HepG2 (cell line): ENCODE results near the gene PAFAH1B1. TPM values are rescaled to one million over a fixed set of nuclear protein-coding genes. Genes with fewer than 3 reads are reported as not detected.

Source experiments
- ATAC-seq: fragments of 200-7000 bp; cut with Tn5 transposase; 3 replicates; pipeline ENCODE4 v1.9.1; 2020; ENCODE audit warnings: mild to moderate bottlenecking, moderate library complexity
- BruUV-seq: library from RNA; stranded (reverse); fragments of 400-500 nt; replicated peaks from 2 replicates; lab custom pipeline; 2021; lab: Mats Ljungman, UMichigan
- CTCF ChIA-PET: fragments of 300-600 bp; formaldehyde crosslinking; extraction: SDS; loops from one replicate; lab custom pipeline; 2021; ENCODE audit warnings: low total read pairs, inconsistent platforms, low intra/inter-chr PET ratio; lab: Yijun Ruan, JAX
- POLR2A ChIA-PET: fragments of 350-600 bp; sonication (Branson Sonifier 250); formaldehyde crosslinking; loops from one replicate; lab custom pipeline; 2020; ENCODE audit warnings: antibody characterized with exemption, inconsistent platforms; lab: Yijun Ruan, JAX
- DNase-seq: peaks from one replicate; pipeline ENCODE4 v3.0.0-alpha.2; 2015; ENCODE audit warnings: low spot score
- FAIRE-seq: peaks from 3 replicates; lab custom pipeline; 2011; peaks lifted over from hg19 to GRCh38; lab: Jason Lieb, UNC
- H2AFZ ChIP-seq: one replicate; pipeline ENCODE4 v1.6.1; 2011; ENCODE audit warnings: low read length, inconsistent platforms
- H3K27ac ChIP-seq: fragments of 300-600 bp; 3 replicates; pipeline ENCODE4 v1.8.0; 2011; ENCODE audit warnings: mixed run types, mild to moderate bottlenecking, mixed read lengths, low read length, inconsistent platforms; ENCODE audit not compliant: insufficient read depth; ENCODE audit errors: extremely low read length
- H3K27me3 ChIP-seq, 2 experiments: fragments of 200-600 bp in 1 of 2; 2 replicates in 1 of 2; 3 replicates in 1 of 2; pipeline versions ENCODE4 v1.6.0 to v1.8.0; 2011; ENCODE audit warnings: low read length in 2 of 2, mild to moderate bottlenecking in 2 of 2, moderate library complexity in 2 of 2, inconsistent platforms in 1 of 2; ENCODE audit not compliant: insufficient read depth in 2 of 2, control insufficient read depth in 1 of 2
- H3K36me3 ChIP-seq, 2 experiments: fragments of 200-600 bp in 1 of 2; replicated peaks in 1 of 2; 2 replicates in 1 of 2; 3 replicates in 1 of 2; pipeline versions ENCODE4 v1.5.1 to v1.8.0; 2011; ENCODE audit warnings: low read length in 2 of 2, inconsistent platforms in 1 of 2; ENCODE audit not compliant: insufficient read depth in 2 of 2, control insufficient read depth in 1 of 2
- H3K4me1 ChIP-seq: 2 replicates; pipeline ENCODE4 v1.5.1; 2012; ENCODE audit warnings: low read length, inconsistent platforms; ENCODE audit not compliant: insufficient read depth
- H3K4me2 ChIP-seq: 2 replicates; pipeline ENCODE4 v1.6.0; 2011; ENCODE audit warnings: low read depth, low read length, inconsistent platforms
- H3K4me3 ChIP-seq, 3 experiments: fragments of 200-600 bp in 1 of 3; sonication (generic), shearing (Covaris generic) in 1 of 3; replicated peaks in 1 of 3; 2 replicates each; pipeline ENCODE4 v1.5.1; 2011 to 2016; ENCODE audit warnings: low read length in 3 of 3, inconsistent platforms in 2 of 3, low read depth in 2 of 3, mild to moderate bottlenecking in 2 of 3, control low read depth in 1 of 3, mixed read lengths in 1 of 3; ENCODE audit not compliant: insufficient read depth in 1 of 3
- H3K79me2 ChIP-seq: one replicate; pipeline ENCODE4 v1.6.1; 2011; ENCODE audit warnings: low read length, inconsistent platforms; ENCODE audit not compliant: insufficient read depth
- H3K9ac ChIP-seq: 2 replicates; pipeline ENCODE4 v1.6.0; 2011; ENCODE audit warnings: mild to moderate bottlenecking, low read depth, low read length, inconsistent platforms; ENCODE audit not compliant: insufficient read depth
- H3K9me3 ChIP-seq: 2 replicates; pipeline ENCODE4 v1.5.1; 2012; ENCODE audit warnings: mild to moderate bottlenecking, low read length
- H4K20me1 ChIP-seq: 2 replicates; pipeline ENCODE4 v1.6.0; 2011; ENCODE audit warnings: inconsistent platforms, mild to moderate bottlenecking, low read length, moderate library complexity; ENCODE audit not compliant: insufficient read depth
- GZF1 ChIP-seq: sonication (generic); formaldehyde crosslinking; IDR thresholded peaks from 2 replicates; pipeline ENCODE4 v1.5.1; 2020; ENCODE audit warnings: mild to moderate bottlenecking, missing genetic modification reagents
- HOXD1 ChIP-seq: sonication (generic); formaldehyde crosslinking; IDR thresholded peaks from 2 replicates; pipeline ENCODE4 v1.5.0; 2020; ENCODE audit warnings: missing genetic modification reagents
- KLF11 ChIP-seq: IDR thresholded peaks from 2 replicates; pipeline ENCODE4 v1.6.1; 2016; ENCODE audit warnings: missing compliant biosample characterization
- KLF6 ChIP-seq: IDR thresholded peaks from 2 replicates; pipeline ENCODE4 v1.8.0; 2016; ENCODE audit warnings: missing biosample characterization, missing genetic modification reagents
- POLR2G ChIP-seq: fragments of 200-400 bp; formaldehyde crosslinking; IDR thresholded peaks from 2 replicates; pipeline ENCODE4 v1.6.1; 2018; ENCODE audit warnings: mild to moderate bottlenecking, low read depth, low read length, moderate library complexity
- PRDM4 ChIP-seq: sonication (generic); formaldehyde crosslinking; IDR thresholded peaks from 2 replicates; pipeline ENCODE4 v1.9.0; 2021; ENCODE audit warnings: missing genetic modification reagents, borderline replicate concordance
- SOX6 ChIP-seq, 2 experiments: fragments of 450-650 bp in 1 of 2; sonication (generic) in 1 of 2; formaldehyde crosslinking in 1 of 2; IDR thresholded peaks; 2 replicates each; pipeline versions ENCODE4 v1.4.0 to v1.6.1; 2017 to 2020; ENCODE audit warnings: antibody characterized with exemption in 1 of 2, mild to moderate bottlenecking in 1 of 2, missing genetic modification reagents in 1 of 2
- SRF ChIP-seq: IDR thresholded peaks from 2 replicates; pipeline ENCODE4 v1.6.1; 2011; ENCODE audit warnings: mild to moderate bottlenecking, low read depth, low read length, moderate library complexity
- TFDP2 ChIP-seq: sonication (generic); formaldehyde crosslinking; IDR thresholded peaks from 2 replicates; pipeline ENCODE4 v1.4.0; 2020; ENCODE audit warnings: missing genetic modification reagents
- ZFP62 ChIP-seq: sonication (generic); formaldehyde crosslinking; IDR thresholded peaks from 2 replicates; pipeline ENCODE4 v1.4.0; 2020; ENCODE audit warnings: missing genetic modification reagents
- ZNF121 ChIP-seq: sonication (generic); formaldehyde crosslinking; IDR thresholded peaks from 2 replicates; pipeline ENCODE4 v1.5.0; 2020; ENCODE audit warnings: mild to moderate bottlenecking, missing genetic modification reagents
- ZNF546 ChIP-seq: sonication (generic); formaldehyde crosslinking; conservative IDR thresholded peaks from 2 replicates; pipeline ENCODE4 v1.8.1; 2023; ENCODE audit warnings: mild to moderate bottlenecking, missing genetic modification reagents
- WGBS: methylation state at CpG from one replicate; pipeline ENCODE4 v1.1.6; 2017; ENCODE audit warnings: low lambda C conversion rate; 5-methylcytosine and 5-hydroxymethylcytosine counted together
- in situ Hi-C: cut with HindIII; loops from 2 replicates; pipeline ENCODE4 v1.10.0; 2017; ENCODE audit warnings: low pct_unique_long_range_greater_than_20kb; ENCODE audit not compliant: extremely low pct_ligation_motif_present
- intact Hi-C: fragments of 100-400 bp; cut with micrococcal nuclease; formaldehyde crosslinking; loops from one replicate; pipeline ENCODE4 v1.10.0; 2022; ENCODE audit not compliant: unreplicated experiment
- polyA plus RNA-seq, 8 experiments: library from polyadenylated mRNA; depleted of rRNA in 3 of 8; stranded (reverse) in 7 of 8; unstranded in 1 of 8; fragments of >200 nt; fragmentation: Illumina TruSeq in 4 of 8; extraction: Trizol in 4 of 8; gene quantifications; 2 replicates each; pipeline versions ENCODE4 v1.2.1 to v1.2.3, GENCODE V29; 2011 to 2016; ENCODE audit warnings: low read depth in 4 of 8, missing spikeins in 1 of 8, mixed read lengths in 1 of 8; ENCODE audit not compliant: insufficient read depth in 1 of 8
- total RNA-seq, 5 experiments: library from RNA; depleted of rRNA; stranded (reverse); fragments of >200 nt; fragmentation: Illumina TruSeq; extraction: Trizol; gene quantifications; 2 replicates each; pipeline ENCODE4 v1.2.3, GENCODE V29; 2016; ENCODE audit warnings: low read depth in 1 of 5
- TF ChIP-seq, protein P1 (sequence below): IDR thresholded peaks from 2 replicates; pipeline ENCODE4 v1.6.1; 2012; ENCODE audit warnings: low read depth, low read length, improper control_type of control experiment

PAFAH1B1 gene
- total and polyA plus RNA-seq, 2 of the 13 experiments (the other 11 are each of a cell fraction or from before 2014, with no cell fraction given), result 46.0 to 64.9 TPM

DNA sequence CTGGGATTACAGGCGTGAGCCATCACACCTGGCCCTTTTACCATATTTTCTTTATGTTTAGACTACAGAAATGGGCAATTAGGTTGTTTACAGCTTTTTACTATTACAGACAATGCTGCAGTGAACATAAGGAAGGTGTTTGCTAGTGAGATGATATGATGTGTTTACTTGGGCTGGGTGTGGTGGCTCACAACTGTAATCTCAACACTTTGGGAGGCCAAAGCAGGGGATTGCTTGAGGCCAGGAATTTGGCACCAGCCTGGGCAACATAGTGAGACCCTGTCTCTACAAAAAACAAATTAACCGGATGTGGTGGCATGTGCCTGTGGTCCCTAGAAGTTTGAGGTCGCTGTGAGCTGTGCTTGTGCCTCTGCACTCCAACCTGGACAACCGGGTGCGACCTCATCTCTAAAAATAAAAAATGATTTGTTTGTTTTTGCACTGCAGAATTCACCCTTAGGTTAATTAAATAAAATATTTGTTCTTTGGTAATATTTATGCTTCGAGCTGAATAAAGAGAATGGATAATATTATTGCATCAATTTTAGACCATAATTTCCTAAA, 15.0 kb downstream of the PAFAH1B1 start:
- intact Hi-C loops, result no loop called here

DNA sequence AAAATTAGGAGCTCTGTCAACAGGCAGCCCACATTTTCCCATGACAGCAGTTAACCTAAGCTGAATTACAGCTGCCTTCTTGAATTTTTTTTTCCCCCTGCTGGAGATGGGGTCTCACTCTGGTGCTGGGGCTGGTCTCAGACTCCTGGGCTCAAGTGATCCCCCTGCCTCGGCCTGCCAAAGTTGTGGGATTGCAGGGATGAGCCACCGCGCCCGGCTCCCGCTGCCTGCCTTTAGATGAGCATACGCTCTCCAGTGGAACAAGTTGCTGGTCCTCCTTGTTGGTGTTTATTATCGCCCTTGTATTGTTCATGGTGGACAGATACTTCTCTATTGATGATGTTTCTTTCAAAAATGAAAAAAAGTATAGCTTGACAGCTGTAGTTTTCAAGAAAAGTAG, 15.6 kb downstream of the PAFAH1B1 start:
- Histone ChIP-seq H3K79me2 (peaks cover 92% of the 10 kb centered on the region), H2AFZ (no peak overlapping the region), H3K27ac (no peak overlapping the region), H3K27me3 (no peaks in the 10 kb centered on the region), H3K4me3 (no peak overlapping the region), H3K36me3 (peaks cover 0 to 3% of the 10 kb centered on the region in 2 experiments; a peak in 4 of 5 replicates), H3K4me2 (no peak overlapping the region), H3K9ac (no peak overlapping the region), H3K4me1 (no peaks in the 10 kb centered on the region), H4K20me1 (peaks cover 60% of the 10 kb centered on the region), H3K9me3 (no peaks in the 10 kb centered on the region)
- DNase-seq, result no peak
- BruUV-seq, result no TSS peak
- WGBS, result 98% methylated on average over 7 of the region's 7 CpGs
- intact Hi-C loops (no loop called here), in situ Hi-C loops (no loop called here)
- ChIA-PET POLR2A (no interaction called here), CTCF (no interaction called here)
- no peak for FAIRE-seq
- ATAC-seq, result no peak
- TF ChIP-seq KLF6 (CRISPR knock-in tag), result no peak
- no peak for TF ChIP-seq HOXD1 (CRISPR knock-in tag)
- TF ChIP-seq KLF11 (CRISPR knock-in tag), result no peak
- no peak for TF ChIP-seq PRDM4 (CRISPR knock-in tag)
- TF ChIP-seq, protein P1, sequence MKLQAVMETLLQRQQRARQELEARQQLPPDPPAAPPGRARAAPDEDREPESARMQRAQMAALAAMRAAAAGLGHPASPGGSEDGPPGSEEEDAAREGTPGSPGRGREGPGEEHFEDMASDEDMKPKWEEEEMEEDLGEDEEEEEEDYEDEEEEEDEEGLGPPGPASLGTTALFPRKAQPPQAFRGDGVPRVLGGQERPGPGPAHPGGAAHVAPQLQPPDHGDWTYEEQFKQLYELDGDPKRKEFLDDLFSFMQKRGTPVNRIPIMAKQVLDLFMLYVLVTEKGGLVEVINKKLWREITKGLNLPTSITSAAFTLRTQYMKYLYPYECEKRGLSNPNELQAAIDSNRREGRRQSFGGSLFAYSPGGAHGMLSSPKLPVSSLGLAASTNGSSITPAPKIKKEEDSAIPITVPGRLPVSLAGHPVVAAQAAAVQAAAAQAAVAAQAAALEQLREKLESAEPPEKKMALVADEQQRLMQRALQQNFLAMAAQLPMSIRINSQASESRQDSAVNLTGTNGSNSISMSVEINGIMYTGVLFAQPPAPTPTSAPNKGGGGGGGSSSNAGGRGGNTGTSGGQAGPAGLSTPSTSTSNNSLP, result no peak
- TF ChIP-seq SOX6 (IDR thresholded peaks at IDR 0.05), result no peak
- TF ChIP-seq SOX6 (CRISPR knock-in tag; IDR thresholded peaks at IDR 0.05), result no peak
- TF ChIP-seq ZNF546 (CRISPR knock-in tag), result no peak
- TF ChIP-seq POLR2G, result no peak
- no peak for TF ChIP-seq GZF1 (CRISPR knock-in tag)
- TF ChIP-seq SRF, result no peak
- no peak for TF ChIP-seq ZFP62 (CRISPR knock-in tag)

More for the DNA sequence above, 15.0 kb downstream of the PAFAH1B1 start:
- BruUV-seq, result no TSS peak
- ATAC-seq (no peak), FAIRE-seq (no peak), DNase-seq (no peak)
- no peak overlapping the region for H3K4me3 ChIP-seq
- H3K9ac ChIP-seq, result no peak overlapping the region
- H3K27me3 ChIP-seq, result no peaks in the 10 kb centered on the region
- peaks cover 58% of the 10 kb centered on the region for H4K20me1 ChIP-seq
- peaks cover 94% of the 10 kb centered on the region for H3K79me2 ChIP-seq
- no peak overlapping the region for H3K4me2 ChIP-seq
- CTCF ChIA-PET, result no interaction called here
- no peak overlapping the region for H3K27ac ChIP-seq
- no peaks in the 10 kb centered on the region for H3K4me1 ChIP-seq
- in situ Hi-C loops, result no loop called here
- H2AFZ ChIP-seq, result no peak overlapping the region
- H3K36me3 ChIP-seq, result peaks cover 0 to 3% of the 10 kb centered on the region in 2 experiments; a peak in 4 of 5 replicates
- TF ChIP-seq ZNF121 (CRISPR knock-in tag) (peak; percentile 70), TFDP2 (no peak)
- H3K9me3 ChIP-seq, result no peaks in the 10 kb centered on the region
- 98% methylated on average over 6 of the region's 6 CpGs for WGBS
- POLR2A ChIA-PET, result no interaction called here
